ENCODE measurements around the gene PRR20G. TPM values are rescaled to one million over a fixed set of nuclear protein-coding genes. Genes with fewer than 3 reads are reported as not detected.

Gene PRR20G
- total and polyA plus RNA-seq, 2 of the 8 experiments (the other 6 are each of a cell fraction or from before 2014, with no cell fraction given), result 0.24 TPM; not detected in 1

- no peak overlapping the region for H3K4me3 ChIP-seq (ENCODE audit: extremely low read depth in 1 of 4, insufficient read depth in 2 of 4, low read depth in 3 of 4, low read length in 4 of 4)
- no peak overlapping the region for H2BK20ac ChIP-seq (ENCODE audit: low read length)
- no peaks in the 10 kb centered on the region for H3K79me2 ChIP-seq (ENCODE audit: control insufficient read depth in 1 of 2, insufficient read depth in 2 of 2, low read length in 2 of 2)
- H4K5ac ChIP-seq (ENCODE audit: insufficient read length, low read depth, low read length), result no peak overlapping the region
- POLR2A ChIA-PET (ENCODE audit: partially characterized antibody), result no interaction called here
- H3K9ac ChIP-seq (replicated peaks in 1 of 4; ENCODE audit: extremely low read depth in 1 of 4, low read depth in 3 of 4, low read length in 3 of 4), result no peak overlapping the region
- H3K56ac ChIP-seq (replicated peaks; ENCODE audit: insufficient read length, low read depth, low read length), result no peak overlapping the region
- no peak overlapping the region for H2BK15ac ChIP-seq (ENCODE audit: low read length)
- no peaks in the 10 kb centered on the region for H4K20me1 ChIP-seq (replicated peaks in 1 of 2; ENCODE audit: control insufficient read depth in 1 of 2, insufficient read depth in 2 of 2, low read length in 2 of 2)
- H2BK120ac ChIP-seq (replicated peaks; ENCODE audit: low read depth, low read length), result no peak overlapping the region
- H2BK5ac ChIP-seq (ENCODE audit: low read depth, low read length), result no peak overlapping the region
- H3K36me3 ChIP-seq (ENCODE audit: control insufficient read depth in 2 of 4, insufficient read depth in 4 of 4, low read length in 3 of 4), result no peaks in the 10 kb centered on the region
- no peaks in the 10 kb centered on the region for H3K79me1 ChIP-seq (ENCODE audit: low read depth, low read length)
- H3K4me1 ChIP-seq (replicated peaks in 1 of 4; ENCODE audit: control insufficient read depth in 3 of 4, insufficient read depth in 4 of 4, low read length in 3 of 4), result no peaks in the 10 kb centered on the region
- no peak overlapping the region for H3K4me2 ChIP-seq (ENCODE audit: insufficient read depth in 1 of 2, low read depth in 2 of 2, low read length in 2 of 2)
- H3K23me2 ChIP-seq (ENCODE audit: low read depth, low read length), result no peaks in the 10 kb centered on the region
- TF ChIP-seq POLR2A (IDR thresholded peaks at IDR 0.05; ENCODE audit: control extremely low read depth in 1 of 2, low read depth in 2 of 2, low read length in 2 of 2) (no peak), SIX5 (IDR thresholded peaks at IDR 0.05; ENCODE audit: low read depth, low read length) (no peak), RBBP5 (IDR thresholded peaks at IDR 0.05; ENCODE audit: borderline replicate concordance, low read depth, low read length) (no peak), SIN3A (conservative IDR thresholded peaks at IDR 0.05 in 1 of 2, IDR thresholded peaks at IDR 0.05 in 1 of 2; ENCODE audit: low read depth in 1 of 2, low read length in 2 of 2) (no peak), NANOG (IDR thresholded peaks at IDR 0.05; ENCODE audit: insufficient read depth, low read depth, low read length, poor library complexity, severe bottlenecking) (no peak), ZNF274 (IDR thresholded peaks at IDR 0.05; ENCODE audit: borderline replicate concordance, extremely low read depth, low read length) (no peak), ATF3 (IDR thresholded peaks at IDR 0.05; ENCODE audit: insufficient read depth, low read depth, low read length) (no peak), MAX (IDR thresholded peaks at IDR 0.05) (no peak), TEAD4 (IDR thresholded peaks at IDR 0.05; ENCODE audit: low read depth, low read length) (no peak)
- WGBS, 2 experiments (ENCODE audit: extremely low coverage in 1 of 2, insufficient coverage in 1 of 2, insufficient read length in 1 of 2, insufficient replicate concordance in 2 of 2, low coverage in 1 of 2, low lambda C conversion rate in 2 of 2, missing lambda C conversion rate in 1 of 2), result 27% methylated on average over 1 of the region's 1 CpG; no CpG with 5 or more reads in 1 of the 2 experiments
- H3K4ac ChIP-seq (replicated peaks; ENCODE audit: insufficient read length, low read depth, low read length), result no peak overlapping the region
- no peak overlapping the region for H2AFZ ChIP-seq (ENCODE audit: low read length)
- no peak overlapping the region for H2AK5ac ChIP-seq (ENCODE audit: low read depth, low read length)
- no peak overlapping the region for H3K27ac ChIP-seq (ENCODE audit: low read depth, low read length)
- no peak overlapping the region for H3K18ac ChIP-seq (ENCODE audit: extremely low read depth, low read length)
- no peak for FAIRE-seq
- no peak overlapping the region for H2BK12ac ChIP-seq (ENCODE audit: low read depth, low read length)
- H4K91ac ChIP-seq (replicated peaks; ENCODE audit: insufficient read length, low read length), result no peak overlapping the region
- H3K23ac ChIP-seq (ENCODE audit: insufficient read length), result no peak overlapping the region
- no peaks in the 10 kb centered on the region for H3K27me3 ChIP-seq (replicated peaks in 1 of 4; ENCODE audit: control insufficient read depth in 3 of 4, extremely low read depth in 1 of 4, insufficient read depth in 3 of 4, low read length in 3 of 4)
- H3K14ac ChIP-seq (ENCODE audit: insufficient read length), result no peak overlapping the region
- no peak for DNase-seq (ENCODE audit: low read depth in 1 of 2, low spot score in 2 of 2)
- H3K9me3 ChIP-seq (ENCODE audit: insufficient read depth in 2 of 2, low read depth in 1 of 2, low read length in 1 of 2), result peaks cover 52 to 54% of the 10 kb centered on the region in 2 experiments
- no peak overlapping the region for H4K8ac ChIP-seq (ENCODE audit: extremely low read depth, insufficient read depth, low read length)
- CTCF ChIA-PET (ENCODE audit: partially characterized antibody), result interaction anchor here (0.6 kb wide), 1 partner anchor 580 kb away, joined by 4 read pairs; no protein-coding TSS in a partner anchor
Measured at GRCh38 chr3:127250032-127250431, 37.8 kb downstream of the PRR20G start.
